Testis (tissue), 2 donors: ENCODE results near the gene ACP6.

ENCODE experiments used
- CTCF ChIP-seq, 3 experiments: fragments of 450-650 bp in 2 of 3; fragments of 200-600 bp in 1 of 3; sonication (generic) in 1 of 3; IDR thresholded peaks; one replicate each; pipeline ENCODE4 v1.5.1; 2016 to 2019; ENCODE audit warnings: antibody characterized with exemption in 3 of 3, mild to moderate bottlenecking in 2 of 3, moderate library complexity in 1 of 3
- POLR2A ChIP-seq: fragments of 450-650 bp; IDR thresholded peaks from one replicate; pipeline ENCODE4 v1.6.1; 2017; ENCODE audit warnings: antibody characterized with exemption, mild to moderate bottlenecking, moderate library complexity

DNA sequence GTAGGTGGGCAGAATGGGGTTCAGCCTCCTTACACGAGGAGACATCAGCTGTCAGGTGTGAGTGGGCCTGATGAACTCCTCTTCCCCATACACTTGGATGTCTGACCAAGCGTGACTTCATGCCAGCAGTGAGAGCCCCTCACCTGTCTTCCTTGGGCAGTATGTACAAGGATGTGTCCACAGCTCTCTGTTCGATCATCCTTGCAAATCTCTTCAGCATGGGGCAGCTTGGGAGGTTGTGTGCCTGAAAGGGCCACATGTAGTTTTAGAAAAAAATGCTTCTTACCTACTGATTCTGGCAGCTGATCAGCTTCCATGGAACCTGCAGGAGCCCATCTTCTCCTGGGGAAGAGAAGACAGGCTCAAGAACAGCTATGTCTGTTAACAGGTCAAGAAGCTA is 18.0 kb downstream of the ACP6 start:
- TF ChIP-seq POLR2A (no peak), CTCF (IDR thresholded peaks at IDR 0.05) (no peak)
